Fibroblast of the aortic adventitia (primary cell): ENCODE data around the gene EPHA4. TPM values are rescaled to one million over a fixed set of nuclear protein-coding genes. Genes with fewer than 3 reads are reported as not detected.
A peak's percentile ranks its signal among the peaks of the same experiment; 100 is the strongest.

ENCODE experiments used
- DNase-seq: peaks from one replicate; pipeline ENCODE4 v3.0.0-alpha.2; 2010; ENCODE audit warnings: low read depth
- H3K4me3 ChIP-seq: 2 replicates; pipeline ENCODE4 v1.5.1; 2011; ENCODE audit warnings: low read depth, mild to moderate bottlenecking, control low read depth, low read length, moderate library complexity
- CTCF ChIP-seq: IDR thresholded peaks from 2 replicates; pipeline ENCODE4 v1.5.1; 2011; ENCODE audit warnings: mild to moderate bottlenecking, low read length, control low read depth, inconsistent platforms; ENCODE audit not compliant: insufficient read depth
- total RNA-seq: library from RNA; depleted of rRNA; stranded (reverse); fragments of >200 nt; gene quantifications from 2 replicates; pipeline ENCODE4 v1.2.3, GENCODE V29; 2012; ENCODE audit warnings: low replicate concordance

The EPHA4 gene
- 13.9 and 26.7 TPM in 2 replicates for total RNA-seq

GRCh38 chr2:221572219-221572820, at the start of gene EPHA4:
TSS of gene EPHA4 (minus strand) at chr2:221572304. CDS start at chr2:221572248, 56 bp downstream.
- DNase-seq = peak; percentile 82
- peak within 1 kb of the TSS; percentile 89 for H3K4me3 ChIP-seq
- TF ChIP-seq CTCF = peak; percentile 19

GRCh38 chr2:221618007-221618406, 45.9 kb upstream of the EPHA4 start:
- no peak for DNase-seq
- TF ChIP-seq CTCF = no peak
- no peak overlapping the region for H3K4me3 ChIP-seq

GRCh38 chr2:221616561-221616960, 44.5 kb upstream of the EPHA4 start:
- no peak for TF ChIP-seq CTCF
- no peak for DNase-seq
- no peak overlapping the region for H3K4me3 ChIP-seq

GRCh38 chr2:221614274-221614673, 42.2 kb upstream of the EPHA4 start:
- no peak for TF ChIP-seq CTCF
- no peak overlapping the region for H3K4me3 ChIP-seq
- DNase-seq = no peak

GRCh38 chr2:221612800-221613199, 40.7 kb upstream of the EPHA4 start:
- no peak for DNase-seq
- H3K4me3 ChIP-seq = no peak overlapping the region
- no peak for TF ChIP-seq CTCF

- TF ChIP-seq CTCF = no peak
- no peak for DNase-seq
Measured at GRCh38 chr2:221612161-221612560, 40.1 kb upstream of the EPHA4 start.

GRCh38 chr2:221610675-221611074, 38.6 kb upstream of the EPHA4 start:
- H3K4me3 ChIP-seq = no peak overlapping the region
- TF ChIP-seq CTCF = no peak
- no peak for DNase-seq

More at GRCh38 chr2:221612161-221612560, 40.1 kb upstream of the EPHA4 start:
- no peak overlapping the region for H3K4me3 ChIP-seq
